GM12864 (cell line): ENCODE measurements around the gene ZC3H12C.

Experiments used
- DNase-seq: peaks from one replicate; pipeline ENCODE4 v3.0.0-alpha.2; 2011; ENCODE audit warnings: low read depth
- H3K4me3 ChIP-seq: 2 replicates; pipeline ENCODE4 v1.5.1; 2011; ENCODE audit warnings: mild to moderate bottlenecking, low read depth, low read length, control low read depth
- CTCF ChIP-seq: IDR thresholded peaks from 2 replicates; pipeline ENCODE4 v1.5.1; 2011; ENCODE audit warnings: low read depth, mild to moderate bottlenecking, moderate library complexity, low read length, control low read depth, inconsistent platforms; ENCODE audit errors: missing control alignments

The ZC3H12C gene

GRCh38 chr11:110077346-110077745 is 15.8 kb upstream of the ZC3H12C start:
- no peak for DNase-seq

GRCh38 chr11:110077831-110078325 is 15.3 kb upstream of the ZC3H12C start:
- no peak overlapping the region; the same call in 1 of the 2 replicates for H3K4me3 ChIP-seq
- no peak for TF ChIP-seq CTCF
- DNase-seq, result peak; percentile 66

More at GRCh38 chr11:110077346-110077745, 15.8 kb upstream of the ZC3H12C start:
- TF ChIP-seq CTCF, result no peak
- no peak overlapping the region; the same call in 1 of the 2 replicates for H3K4me3 ChIP-seq

- DNase-seq, result no peak
- no peak for TF ChIP-seq CTCF
- no peak overlapping the region for H3K4me3 ChIP-seq
These were observed 14.2 kb upstream of the ZC3H12C start for GRCh38 chr11:110078923-110079544.

- DNase-seq, result no peak
- TF ChIP-seq CTCF, result no peak
- no peak overlapping the region for H3K4me3 ChIP-seq
These were observed 13.5 kb upstream of the ZC3H12C start for GRCh38 chr11:110079726-110080125.

- H3K4me3 ChIP-seq, result no peak overlapping the region
- TF ChIP-seq CTCF, result no peak
- DNase-seq, result no peak
These were observed 11.5 kb upstream of the ZC3H12C start for GRCh38 chr11:110081462-110082376.

GRCh38 chr11:110082899-110083298 is 10.3 kb upstream of the ZC3H12C start:
- DNase-seq, result no peak
- no peak for TF ChIP-seq CTCF
- H3K4me3 ChIP-seq, result no peak overlapping the region
